Left ventricle myocardium superior (tissue), 1 donor: ENCODE results near the gene RADIL. TPM values are rescaled to one million over a fixed set of nuclear protein-coding genes. Genes with fewer than 3 reads are reported as not detected.

Experiments
- ATAC-seq: fragments of 200-7000 bp; cut with Tn5 transposase; one replicate; pipeline ENCODE4 v1.9.1; 2020; ENCODE audit warnings: mild to moderate bottlenecking, moderate library complexity
- DNase-seq: peaks from one replicate; pipeline ENCODE4 v3.0.0-alpha.2; 2020
- intact Hi-C: fragments of 100-400 bp; cut with micrococcal nuclease; formaldehyde crosslinking; loops from one replicate; pipeline ENCODE4 v1.11.0; 2022
- total RNA-seq: library from RNA; stranded (reverse); fragmentation: NEBNext Ultra II Directional; extraction: Animal tissue kit (Norgen Biotek cat#: 25700); gene quantifications from one replicate; pipeline ENCODE4 v1.2.1, GENCODE V29; 2021
- donor health status: DM: no; HTN: yes; CAD: no; lungs with severe emphysema.

Gene RADIL
- total RNA-seq, 1 donor from 2014 or later: 2.8 TPM

DNA sequence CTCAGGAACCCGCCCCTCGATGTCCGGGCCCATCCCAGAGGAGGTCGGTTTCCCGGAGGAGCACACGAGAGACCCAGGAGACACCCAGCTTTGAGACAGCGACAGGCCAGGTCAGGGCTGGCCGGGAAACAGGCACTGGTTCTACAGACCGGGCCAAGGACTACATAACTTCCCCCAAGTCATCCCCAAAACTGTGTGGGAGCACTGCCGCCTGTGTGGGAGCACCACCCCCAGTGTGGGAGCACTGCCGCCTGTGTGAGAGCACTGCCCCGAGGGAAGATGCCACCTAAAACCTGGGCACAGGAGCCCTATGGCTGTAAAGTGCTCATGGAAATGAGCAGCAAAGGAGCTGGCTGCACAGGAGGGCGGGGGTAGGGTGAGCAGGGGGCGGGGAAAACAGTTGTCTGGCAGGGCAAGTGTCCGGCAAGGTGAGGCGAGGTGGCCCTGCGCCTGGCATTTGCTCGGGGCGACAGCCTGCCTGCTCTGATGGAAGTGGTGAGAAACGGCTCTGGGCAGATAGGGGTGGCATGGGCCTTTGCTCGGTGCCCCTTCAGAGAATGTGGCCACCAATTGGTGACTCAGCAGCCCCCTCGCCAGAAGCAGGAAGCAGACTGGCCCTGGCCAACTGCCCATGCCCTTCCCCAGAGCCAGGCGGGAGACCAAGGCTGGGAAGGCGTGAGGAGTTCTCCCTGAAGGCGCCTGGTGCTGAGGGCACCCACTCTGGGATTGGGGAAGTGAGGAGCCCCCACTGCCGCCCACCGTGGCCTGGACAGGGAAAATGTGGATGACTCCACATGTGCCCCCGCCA lies 47.9 kb downstream of the RADIL start:
- ATAC-seq (no peak), DNase-seq (no peak)
- intact Hi-C loops: no loop called here

- DNase-seq (no peak), ATAC-seq (no peak)
- intact Hi-C loops: no loop called here
These were observed 48.7 kb downstream of the RADIL start for GRCh38 chr7:4834601-4835397.

DNA sequence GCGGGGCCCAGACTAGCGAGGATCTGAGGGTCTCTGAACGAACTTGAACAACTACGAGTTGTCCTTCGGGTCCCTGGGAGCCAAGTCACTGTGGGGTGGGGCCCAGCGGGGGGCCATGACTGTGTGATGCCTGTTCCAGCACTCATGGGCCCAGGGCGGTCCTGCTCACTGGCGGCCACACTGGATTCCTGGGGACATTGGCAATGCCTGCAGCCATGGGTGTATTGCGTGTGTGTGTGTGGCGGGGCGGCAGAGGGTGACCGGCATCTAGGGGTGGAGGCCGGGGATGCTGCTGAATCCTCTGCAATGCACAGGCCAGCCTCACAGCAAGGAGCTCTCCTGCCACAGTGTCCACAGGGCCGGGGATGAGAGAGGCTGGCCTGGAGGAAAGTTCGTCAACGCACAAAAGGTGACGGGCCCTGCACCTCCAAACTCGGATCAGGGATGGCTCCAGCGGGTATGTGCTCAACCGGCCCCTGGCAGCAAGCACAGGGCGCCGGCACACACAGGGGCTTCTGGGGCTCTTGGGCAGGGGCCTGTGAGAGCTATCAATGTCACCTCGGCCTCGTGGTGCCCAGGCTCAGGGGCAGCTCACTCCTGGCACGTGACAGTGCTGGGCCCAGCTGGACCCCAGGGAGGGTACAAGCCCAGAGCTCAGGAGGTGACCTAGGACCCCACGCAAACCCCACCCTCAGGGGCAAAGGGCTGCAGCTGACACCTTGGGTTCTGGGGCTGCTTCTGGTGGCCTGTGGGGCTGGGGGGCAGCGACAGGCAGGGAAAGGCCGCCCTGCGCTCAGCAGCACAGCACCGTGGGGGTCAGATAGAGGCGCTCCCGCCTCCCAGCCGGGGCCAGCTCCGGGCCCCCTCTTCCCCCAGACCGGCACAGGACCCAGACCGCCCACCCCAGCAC lies 49.6 kb downstream of the RADIL start:
- intact Hi-C loops: no loop called here
- ATAC-seq (no peak), DNase-seq (no peak)

- intact Hi-C loops: no loop called here
- ATAC-seq: no peak
- no peak for DNase-seq
These were observed 50.3 kb downstream of the RADIL start for GRCh38 chr7:4833176-4833575.

DNA sequence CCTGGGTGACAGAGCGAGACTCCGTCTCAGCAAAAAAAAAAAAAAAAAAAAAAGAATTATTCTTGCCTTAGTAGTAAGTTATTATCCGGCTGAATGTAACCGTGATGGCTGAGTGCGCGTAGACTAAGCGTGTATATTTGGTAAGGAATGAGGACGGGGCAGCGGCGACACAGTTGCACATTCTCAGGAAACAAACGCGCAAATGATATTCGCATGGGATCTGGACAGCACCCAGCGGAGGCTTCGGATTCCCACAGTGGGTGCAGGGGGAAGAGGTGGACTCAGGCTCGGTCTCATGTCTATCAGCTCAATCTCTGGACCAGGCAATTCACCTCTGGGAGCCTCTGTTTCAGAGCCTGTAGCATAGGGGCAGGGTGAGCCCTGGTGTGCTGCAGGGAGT lies 50.8 kb downstream of the RADIL start:
- intact Hi-C loops: no loop called here
- no peak for ATAC-seq
- DNase-seq: no peak

GRCh38 chr7:4831723-4832495 lies 51.6 kb downstream of the RADIL start:
- DNase-seq: no peak
- intact Hi-C loops: no loop called here
- no peak for ATAC-seq

DNA sequence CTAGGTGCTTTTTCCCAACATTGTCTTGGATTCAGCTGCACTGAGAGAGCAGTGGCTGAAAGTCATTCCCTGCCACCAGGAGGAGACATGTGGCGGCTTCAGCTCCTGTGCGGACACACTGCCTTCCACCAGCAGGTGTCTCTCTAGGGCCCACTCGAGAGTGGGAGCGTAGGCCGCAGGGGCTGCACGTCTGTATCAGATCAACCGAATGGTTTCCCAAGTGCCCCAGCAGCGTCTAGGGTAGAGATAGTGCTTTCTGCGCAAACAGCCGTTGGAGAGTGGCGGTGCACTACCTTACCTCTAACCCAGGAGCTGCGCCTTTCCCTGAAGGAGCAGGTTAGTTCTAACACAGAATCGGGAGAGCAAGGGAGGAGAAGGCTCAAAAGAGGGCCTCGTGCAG lies 53.3 kb downstream of the RADIL start:
- DNase-seq (peak; percentile 80), ATAC-seq (peak; percentile 89)
- intact Hi-C loops: no loop called here

DNA sequence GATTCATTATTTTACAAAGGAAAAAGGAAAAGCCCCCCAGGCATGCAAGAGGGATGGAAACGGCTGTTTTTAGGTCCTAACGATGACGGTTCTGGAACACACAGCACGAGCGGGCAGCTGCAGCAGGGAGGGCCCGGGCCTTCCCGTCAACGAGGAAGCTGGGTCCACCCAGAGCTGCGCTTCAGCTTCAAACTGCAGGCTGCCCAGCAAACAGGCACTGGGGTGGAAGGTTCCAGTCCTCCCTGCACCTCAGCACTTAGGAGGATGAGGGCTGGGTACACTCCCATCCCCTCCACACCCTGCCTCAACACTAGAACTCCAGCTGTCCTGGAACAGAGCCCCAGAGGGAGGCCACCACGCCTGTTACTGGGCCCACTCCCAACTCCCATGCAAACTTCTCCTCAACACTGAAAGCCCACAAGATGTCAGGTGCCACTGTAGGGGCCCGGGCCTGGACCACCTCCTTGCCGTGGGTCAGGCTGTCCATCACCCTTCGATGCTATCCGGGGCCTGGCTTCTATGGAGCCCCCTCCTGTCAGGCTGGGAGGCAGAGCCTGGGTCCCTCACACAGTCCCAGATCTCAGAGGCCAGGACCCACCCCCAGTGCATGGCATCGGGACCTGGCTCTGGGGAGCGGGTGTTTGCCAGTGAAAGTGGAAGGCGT lies 54.7 kb downstream of the RADIL start:
- ATAC-seq: peak; percentile 67
- no peak for DNase-seq
- intact Hi-C loops: no loop called here

DNA sequence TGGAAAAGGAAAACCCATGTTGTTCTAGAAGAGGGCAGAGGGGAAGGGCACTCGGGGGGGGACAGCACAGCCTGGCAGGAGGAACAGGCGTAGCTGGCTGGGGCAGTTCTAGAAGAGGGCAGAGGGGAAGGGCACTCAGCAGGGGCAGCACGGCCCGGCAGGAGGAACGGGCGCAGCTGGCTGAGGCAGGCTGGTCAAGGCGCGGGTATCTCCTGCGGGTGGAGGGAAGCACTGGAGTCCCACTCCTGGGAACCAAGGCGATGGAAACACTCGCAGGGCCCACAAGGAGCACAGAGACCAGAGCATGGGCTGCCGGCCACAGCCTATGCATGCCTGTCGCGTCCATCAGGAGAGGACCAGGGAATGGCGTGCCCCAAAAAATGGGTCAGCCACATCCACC lies 58.4 kb downstream of the RADIL start:
- no peak for DNase-seq
- intact Hi-C loops: no loop called here
- no peak for ATAC-seq

DNA sequence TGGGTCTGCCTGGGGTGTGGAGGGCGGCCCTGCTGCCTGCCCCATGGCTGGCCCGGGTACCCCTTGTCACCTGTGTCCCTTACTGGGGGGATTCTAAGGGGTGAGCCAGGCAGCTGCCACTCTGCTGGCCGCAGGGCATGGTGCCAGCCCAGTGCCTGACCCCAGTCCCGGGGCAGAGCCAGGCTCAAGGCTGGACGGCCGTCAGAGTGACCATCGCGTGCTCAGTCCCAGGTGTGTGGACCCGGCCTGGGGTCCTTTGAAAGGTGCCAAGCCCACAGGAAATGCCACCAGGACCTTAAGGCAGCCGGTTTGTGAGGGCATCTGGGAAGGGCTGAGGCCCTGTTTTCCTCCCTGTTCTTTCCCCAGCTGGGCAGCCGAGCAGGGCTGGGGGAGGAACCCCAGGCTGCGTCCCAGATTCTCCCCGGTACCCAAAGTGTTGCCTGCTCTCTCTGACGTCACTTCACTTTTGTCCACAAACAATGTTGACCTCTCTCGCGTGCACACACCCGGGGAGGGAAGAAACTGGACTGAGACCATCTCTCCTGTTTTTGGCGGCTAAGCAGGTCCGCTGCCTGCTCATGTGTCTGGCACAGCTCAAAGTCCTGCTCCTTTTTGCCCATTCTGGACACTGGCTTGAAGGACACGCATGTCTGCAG lies 59.3 kb downstream of the RADIL start:
- ATAC-seq (no peak), DNase-seq (no peak)
- intact Hi-C loops: no loop called here

- intact Hi-C loops: no loop called here
- no peak for DNase-seq
- no peak for ATAC-seq
These were observed 59.9 kb downstream of the RADIL start for GRCh38 chr7:4823441-4824119.

GRCh38 chr7:4822677-4823076 lies 60.8 kb downstream of the RADIL start:
- intact Hi-C loops: no loop called here
- DNase-seq: no peak

DNA sequence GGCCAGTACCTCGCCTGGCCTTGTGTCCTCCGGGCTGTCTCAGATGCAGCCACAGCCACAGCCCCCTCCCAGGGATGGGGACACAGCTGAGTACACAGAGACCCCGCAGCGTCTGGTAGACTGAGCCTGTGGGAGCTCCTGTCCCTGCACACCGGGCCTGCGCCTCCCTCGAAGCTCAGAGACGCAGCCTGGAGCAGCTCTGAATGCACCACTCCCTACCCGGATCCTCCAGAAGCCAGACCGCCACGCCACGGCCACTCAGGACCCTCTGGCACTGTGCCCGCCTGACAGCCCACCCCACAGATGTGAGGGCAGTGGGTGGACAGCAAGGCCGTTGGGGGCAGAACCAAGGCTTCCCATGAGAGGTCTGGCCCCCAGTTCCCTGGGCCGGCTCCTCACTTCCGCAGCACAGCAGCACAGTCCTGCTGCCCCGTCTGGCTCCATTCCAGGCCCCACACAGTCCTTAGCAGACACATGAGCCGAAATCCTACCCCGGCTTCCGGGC lies 62.5 kb downstream of the RADIL start:
- intact Hi-C loops: no loop called here
- ATAC-seq: no peak
- peak; percentile 41 for DNase-seq

More at GRCh38 chr7:4822677-4823076, 60.8 kb downstream of the RADIL start:
- no peak for ATAC-seq

DNA sequence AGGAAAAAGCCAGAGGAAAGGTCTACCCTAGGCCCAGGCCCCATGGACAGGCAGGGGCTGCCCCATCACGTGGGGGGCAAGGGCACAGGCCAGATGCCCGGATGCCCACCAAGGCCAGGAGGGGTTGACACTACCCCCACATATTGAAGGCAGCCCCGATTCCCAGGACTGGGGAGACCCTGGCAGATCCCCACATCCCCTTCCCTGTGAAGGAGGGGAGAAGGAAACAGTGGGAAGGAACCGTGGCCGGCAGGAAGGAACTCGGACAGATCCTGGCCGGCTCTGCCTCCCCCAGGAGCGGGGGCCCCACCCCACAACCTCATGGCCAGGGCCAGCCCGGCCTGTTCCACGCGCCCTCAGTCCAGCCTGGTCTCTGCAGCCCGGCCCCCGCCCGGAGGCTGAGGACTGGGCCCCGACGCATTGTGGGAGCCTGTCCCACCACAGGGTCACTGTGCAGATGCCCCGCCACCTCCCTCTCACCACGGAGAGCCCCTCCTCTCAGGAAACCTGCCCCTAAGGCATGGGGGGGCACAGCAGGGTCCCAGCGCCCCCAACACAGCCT lies 63.0 kb downstream of the RADIL start:
- DNase-seq (no peak), ATAC-seq (peak; percentile 69)
- intact Hi-C loops: no loop called here

GRCh38 chr7:4819560-4820404 lies 63.7 kb downstream of the RADIL start:
- intact Hi-C loops: no loop called here
- ATAC-seq (peak; percentile 72), DNase-seq (peak; percentile 73)
